Fibroblast of lung (primary cell): ENCODE results near the gene AKAP12.

ENCODE experiments used
- CTCF ChIP-seq, 2 donors: IDR thresholded peaks in 1 of 2; conservative IDR thresholded peaks in 1 of 2; 1 replicate in 1 of 2; 2 replicates in 1 of 2; pipeline ENCODE4 v1.5.1; 2011 to 2012; ENCODE audit warnings: low read length in 2 of 2, control low read depth in 1 of 2, inconsistent platforms in 1 of 2, low read depth in 1 of 2, mild to moderate bottlenecking in 1 of 2
- EZH2 ChIP-seq: IDR thresholded peaks from 2 replicates; pipeline ENCODE4 v1.5.1; 2012; ENCODE audit warnings: low read length, control low read depth, mild to moderate bottlenecking; ENCODE audit errors: missing control alignments

DNA sequence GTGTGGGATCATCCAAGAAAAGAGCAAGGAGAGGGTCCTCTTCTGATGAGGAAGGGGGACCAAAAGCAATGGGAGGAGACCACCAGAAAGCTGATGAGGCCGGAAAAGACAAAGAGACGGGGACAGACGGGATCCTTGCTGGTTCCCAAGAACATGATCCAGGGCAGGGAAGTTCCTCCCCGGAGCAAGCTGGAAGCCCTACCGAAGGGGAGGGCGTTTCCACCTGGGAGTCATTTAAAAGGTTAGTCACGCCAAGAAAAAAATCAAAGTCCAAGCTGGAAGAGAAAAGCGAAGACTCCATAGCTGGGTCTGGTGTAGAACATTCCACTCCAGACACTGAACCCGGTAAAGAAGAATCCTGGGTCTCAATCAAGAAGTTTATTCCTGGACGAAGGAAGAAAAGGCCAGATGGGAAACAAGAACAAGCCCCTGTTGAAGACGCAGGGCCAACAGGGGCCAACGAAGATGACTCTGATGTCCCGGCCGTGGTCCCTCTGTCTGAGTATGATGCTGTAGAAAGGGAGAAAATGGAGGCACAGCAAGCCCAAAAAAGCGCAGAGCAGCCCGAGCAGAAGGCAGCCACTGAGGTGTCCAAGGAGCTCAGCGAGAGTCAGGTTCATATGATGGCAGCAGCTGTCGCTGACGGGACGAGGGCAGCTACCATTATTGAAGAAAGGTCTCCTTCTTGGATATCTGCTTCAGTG is 110.8 kb downstream of the AKAP12 start:
- TF ChIP-seq CTCF (conservative IDR thresholded peaks at IDR 0.05 in 1 of 2, IDR thresholded peaks at IDR 0.05 in 1 of 2; ENCODE audit: low read depth in 1 of 2, low read length in 2 of 2) (no peak), EZH2 (no peak)
